Neural cell (in vitro differentiated cells): ENCODE results near the gene AGPAT3.

Experiments used
- CTCF ChIP-seq: fragments of 450-650 bp; IDR thresholded peaks from 2 replicates; pipeline ENCODE4 v1.5.1; 2014; ENCODE audit warnings: antibody characterized with exemption, mild to moderate bottlenecking, moderate library complexity; ENCODE audit not compliant: poor library complexity, severe bottlenecking
- EP300 ChIP-seq: fragments of 450-650 bp; conservative IDR thresholded peaks from 2 replicates; pipeline ENCODE4 v1.6.1; 2014; ENCODE audit warnings: antibody characterized with exemption, mild to moderate bottlenecking, moderate library complexity; ENCODE audit not compliant: poor library complexity, severe bottlenecking
- EZH2 ChIP-seq: fragments of 200-600, 300-800 bp; shearing (Covaris generic), sonication (generic); IDR thresholded peaks from 2 replicates; pipeline ENCODE4 v1.6.1; 2014; ENCODE audit warnings: antibody characterized with exemption, low read length, borderline replicate concordance, mild to moderate bottlenecking; ENCODE audit not compliant: insufficient read depth, poor library complexity, severe bottlenecking
- RAD21 ChIP-seq: fragments of 450-650 bp; conservative IDR thresholded peaks from 2 replicates; pipeline ENCODE4 v1.6.1; 2014; ENCODE audit warnings: antibody characterized with exemption, mild to moderate bottlenecking, moderate library complexity
- TAF1 ChIP-seq: IDR thresholded peaks from 2 replicates; pipeline ENCODE4 v1.6.1; 2012; ENCODE audit warnings: low read depth

- TF ChIP-seq TAF1 (no peak), EZH2 (no peak), CTCF (no peak), RAD21 (no peak), EP300 (no peak)
These were observed 73.9 kb downstream of the AGPAT3 start for GRCh38 chr21:43938751-43939442.
